ENCODE data around the gene ADCY3.

GRCh38 chr2:24935145-24935544, 15.1 kb upstream of the ADCY3 start:
- TF ChIP-seq CTCF (IDR thresholded peaks at IDR 0.05; ENCODE audit: poor library complexity, severe bottlenecking), result no peak
- no peak for TF ChIP-seq POLR2AphosphoS5 (IDR thresholded peaks at IDR 0.05)
- TF ChIP-seq RAD21 (conservative IDR thresholded peaks at IDR 0.05), result no peak
- no peak for TF ChIP-seq SMC3 (conservative IDR thresholded peaks at IDR 0.05; ENCODE audit: poor library complexity)

Measured in neural cell (in vitro differentiated cells).